Prostate gland (tissue), 2 donors: ENCODE data around the gene SLC27A1.

ENCODE experiments used
- CTCF ChIP-seq, 4 experiments: fragments of 200-600 bp in 2 of 4; fragments of 450-650 bp in 2 of 4; sonication (generic) in 2 of 4; IDR thresholded peaks; 1 replicate in 3 of 4; 2 replicates in 1 of 4; pipeline ENCODE4 v1.5.1; 2016 to 2019; ENCODE audit warnings: antibody characterized with exemption in 4 of 4, mild to moderate bottlenecking in 2 of 4, moderate library complexity in 2 of 4
- POLR2A ChIP-seq: fragments of 450-650 bp; IDR thresholded peaks from one replicate; pipeline ENCODE4 v1.6.1; 2016; ENCODE audit warnings: antibody characterized with exemption, mild to moderate bottlenecking

- no peak for TF ChIP-seq CTCF (IDR thresholded peaks at IDR 0.05)
- peak; percentile 39 for TF ChIP-seq POLR2A
Observed at GRCh38 chr19:17475541-17476115, 5.3 kb downstream of the SLC27A1 start.
